Measurements from ENCODE around the gene PCDH9. TPM values are rescaled to one million over a fixed set of nuclear protein-coding genes. Genes with fewer than 3 reads are reported as not detected.

PCDH9 gene
- polyA plus RNA-seq, 3 donors: 13.4 to 16.0 (median 15.1) TPM

DNA sequence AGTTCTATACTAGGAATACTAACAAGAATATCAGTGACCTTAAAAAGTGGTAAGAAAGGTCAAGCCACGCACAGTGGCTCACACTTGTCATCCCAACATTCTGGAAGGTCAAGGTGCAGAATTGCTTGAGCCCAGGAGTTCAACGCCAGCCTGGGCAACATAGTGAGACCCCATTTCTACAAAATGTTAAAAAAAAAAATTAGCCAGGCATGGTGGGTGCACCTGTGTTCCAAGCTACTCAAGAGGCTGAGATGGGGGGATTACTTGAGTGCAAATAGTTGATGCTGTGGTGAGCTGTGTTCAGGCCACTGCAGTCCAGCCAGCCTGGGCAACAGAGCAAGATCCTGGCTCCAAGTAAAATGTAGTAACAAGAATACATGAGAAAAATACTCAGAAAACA lies 61.8 kb downstream of the PCDH9 start:
- DNase-seq (ENCODE audit: low read depth in 3 of 3, low spot score in 2 of 3): no peak

DNA sequence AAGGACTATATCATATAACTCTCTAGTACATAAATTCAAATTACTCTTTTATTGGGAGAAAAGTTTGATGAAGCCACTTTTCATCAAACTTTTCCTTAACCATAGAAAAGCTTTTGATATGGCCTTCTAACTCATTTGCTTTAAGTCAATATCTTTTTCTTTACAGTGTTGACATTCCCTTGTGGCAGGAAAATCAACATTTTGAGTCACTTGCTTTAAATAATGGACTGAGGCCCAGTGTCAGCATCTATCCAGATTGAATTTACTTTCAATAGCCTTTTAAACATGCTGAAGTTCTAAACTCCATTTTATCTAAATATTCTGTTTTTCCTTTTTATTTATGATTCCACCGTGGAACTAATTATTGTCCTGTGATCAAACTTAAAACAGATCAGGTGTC lies 62.7 kb downstream of the PCDH9 start:
- DNase-seq (ENCODE audit: low read depth in 3 of 3, low spot score in 2 of 3): no peak

DNA sequence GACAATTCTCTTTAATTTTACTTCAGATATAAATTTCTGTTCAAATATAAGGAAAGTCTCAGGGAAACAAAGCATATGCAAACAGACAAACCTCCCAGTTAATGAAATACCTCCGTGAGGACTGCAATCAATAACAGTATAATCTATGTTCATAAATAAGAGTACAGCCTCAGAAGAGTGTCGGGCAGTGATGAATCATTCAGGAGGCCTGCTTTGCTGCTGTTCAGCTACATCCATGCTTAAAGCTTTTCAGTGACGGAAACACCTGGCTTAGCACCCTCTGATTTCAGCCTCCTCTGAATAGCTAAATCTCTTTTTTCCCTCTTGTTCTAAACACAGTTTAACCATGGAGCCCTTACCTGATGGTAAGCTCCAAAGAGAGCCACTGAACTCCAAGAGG lies 69.0 kb downstream of the PCDH9 start:
- no peak for DNase-seq (ENCODE audit: low read depth in 3 of 3, low spot score in 2 of 3)

DNA sequence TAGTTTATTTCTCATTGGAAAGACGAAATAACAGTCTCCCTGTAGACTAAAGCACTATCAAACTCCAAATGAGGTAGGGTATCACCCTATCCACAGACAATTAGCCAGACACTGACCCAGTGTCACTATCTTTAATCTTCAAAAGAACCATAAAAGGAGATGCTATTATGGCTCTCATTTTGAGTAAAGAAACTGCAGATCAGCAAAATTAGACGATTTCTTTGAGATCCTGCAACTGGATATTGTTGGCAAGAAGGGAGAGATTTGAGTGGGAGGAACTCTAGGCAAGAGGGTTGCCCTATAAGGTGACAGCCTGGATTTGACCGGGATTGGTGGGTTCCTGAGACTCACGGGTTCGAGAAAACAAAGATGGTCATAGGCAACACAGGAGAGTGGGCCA lies 71.2 kb downstream of the PCDH9 start:
- no peak for DNase-seq (ENCODE audit: low read depth in 3 of 3, low spot score in 2 of 3)

DNA sequence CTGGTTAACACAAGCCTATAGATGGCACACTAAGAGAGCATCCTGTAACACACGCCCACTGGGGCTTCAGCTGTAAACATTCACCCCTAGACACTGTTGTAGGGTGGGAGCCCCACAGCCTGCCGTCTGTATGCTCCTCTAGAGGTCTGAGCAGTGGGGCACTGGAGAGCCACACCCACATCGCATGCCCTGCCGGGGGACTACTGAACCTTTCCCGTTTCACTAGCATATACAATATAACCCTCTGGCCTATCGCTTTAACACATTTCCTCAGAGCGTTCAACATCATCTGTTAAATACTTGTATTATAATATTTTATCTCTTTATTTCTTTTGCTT lies 73.4 kb downstream of the PCDH9 start:
- DNase-seq (ENCODE audit: low read depth in 3 of 3, low spot score in 2 of 3): no peak

DNA sequence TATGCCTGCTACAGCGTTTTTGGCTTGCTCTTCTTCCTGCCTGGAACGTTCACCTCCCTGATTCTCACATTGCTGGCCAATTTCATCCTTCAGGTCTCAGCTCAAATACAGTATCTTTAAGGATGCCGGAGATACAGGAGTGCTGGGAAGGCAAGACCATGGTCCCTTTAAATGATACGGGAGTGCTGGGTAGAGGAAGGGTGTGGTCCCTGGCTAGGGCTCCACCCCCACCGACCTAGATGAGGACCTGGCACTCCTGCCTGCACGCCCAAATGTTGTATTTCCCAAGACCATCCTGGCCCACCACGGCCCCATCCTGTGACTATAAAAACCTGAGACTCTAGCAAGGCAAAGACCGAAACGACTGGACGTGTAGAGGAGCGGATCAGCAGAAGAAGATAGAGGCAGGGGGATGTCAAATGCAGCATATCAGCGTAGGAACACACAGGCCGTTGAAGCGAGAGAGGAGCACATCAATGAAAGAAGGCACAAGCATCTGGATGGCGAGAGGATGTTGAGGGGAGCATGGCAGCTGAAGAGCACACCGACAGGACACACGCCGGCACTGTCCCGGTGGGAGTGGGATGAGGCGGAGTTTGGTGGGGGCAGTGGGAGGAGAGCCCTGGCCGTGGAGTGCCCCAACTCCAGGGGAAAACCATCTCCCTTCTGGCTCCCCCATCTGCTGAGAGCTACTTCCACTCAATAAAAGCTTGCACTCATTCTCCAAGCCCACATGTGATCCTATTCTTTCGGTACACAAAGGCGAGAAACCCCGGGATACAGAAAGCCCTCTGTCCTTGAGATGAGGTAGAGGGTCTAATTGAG lies 74.0 kb downstream of the PCDH9 start:
- DNase-seq (ENCODE audit: low read depth in 3 of 3, low spot score in 2 of 3): no peak

DNA sequence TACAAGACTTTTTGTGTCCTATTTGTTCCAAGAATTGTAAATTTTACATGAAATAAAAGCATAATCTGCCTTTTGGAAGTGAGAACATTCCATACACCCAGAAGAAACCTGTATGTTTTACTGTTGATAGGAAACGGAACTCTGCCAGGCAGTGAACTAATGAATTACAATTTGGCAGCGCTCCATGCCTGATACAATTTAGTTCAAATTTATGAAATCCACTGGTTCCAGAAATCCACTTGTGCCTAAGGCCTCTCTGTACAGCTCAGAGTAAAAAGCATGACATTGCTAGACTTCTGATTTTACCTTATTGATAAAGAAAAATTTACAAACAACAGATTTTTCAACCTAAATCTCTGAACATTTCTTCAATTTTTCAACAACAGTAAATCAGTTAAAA lies 78.1 kb downstream of the PCDH9 start:
- no peak for DNase-seq (ENCODE audit: low read depth in 3 of 3, low spot score in 2 of 3)

DNA sequence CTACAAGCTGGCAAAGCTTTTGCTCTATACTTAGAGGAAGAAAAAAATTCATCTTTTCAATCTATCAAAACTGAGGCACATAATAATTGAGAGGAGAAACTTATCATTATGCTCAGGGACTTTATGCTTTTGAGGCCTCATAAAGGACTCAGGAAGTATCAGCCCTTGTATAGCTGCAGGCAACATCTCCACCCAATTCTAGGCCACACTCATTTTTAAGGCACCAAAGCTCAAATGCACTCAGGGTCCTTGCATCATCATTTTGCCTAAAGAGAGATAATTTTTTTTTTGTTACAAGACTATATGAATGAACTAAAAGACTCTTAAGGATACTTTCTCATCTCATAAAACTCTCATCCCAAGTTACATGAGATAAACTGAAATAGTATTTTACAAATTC lies 78.5 kb downstream of the PCDH9 start:
- DNase-seq (ENCODE audit: low read depth in 3 of 3, low spot score in 2 of 3): no peak

DNA sequence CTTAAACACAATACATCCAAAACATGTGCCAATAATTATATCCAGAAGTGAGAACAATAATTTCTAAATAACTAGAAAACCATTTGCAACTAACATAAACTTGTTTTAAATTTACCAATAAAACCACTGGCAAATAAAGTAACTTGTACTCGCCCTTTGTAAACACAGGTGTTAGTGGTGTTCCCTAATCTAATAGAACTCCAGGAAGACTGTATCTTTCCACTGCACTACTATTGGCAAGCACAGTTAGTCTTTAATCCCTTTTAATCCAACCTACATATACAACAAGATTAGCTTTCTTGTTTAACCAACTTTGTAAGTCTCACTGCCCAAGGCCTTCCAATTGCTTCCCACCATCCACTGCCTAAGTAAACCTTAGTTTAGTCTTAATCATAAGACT lies 79.5 kb downstream of the PCDH9 start:
- DNase-seq (ENCODE audit: low read depth in 3 of 3, low spot score in 2 of 3): no peak

DNA sequence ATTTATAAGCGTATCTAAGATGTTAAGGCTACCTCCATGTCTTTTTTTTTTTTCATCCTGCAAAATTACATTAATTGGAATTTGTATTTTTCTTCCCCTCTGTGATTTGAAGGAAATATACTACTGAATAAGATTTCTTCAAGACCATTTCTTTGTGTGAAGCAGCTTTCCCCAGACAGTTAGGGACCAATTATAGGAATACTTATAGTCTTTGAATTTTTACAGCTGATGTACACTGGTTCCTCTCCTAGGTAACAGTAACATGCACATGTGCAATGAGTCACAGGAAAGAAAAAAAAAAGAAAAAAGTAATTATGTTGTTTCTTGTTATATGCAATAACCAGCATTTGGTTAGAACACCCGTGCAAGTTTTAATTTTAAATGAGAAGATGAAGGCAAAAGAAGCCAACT lies 82.0 kb downstream of the PCDH9 start:
- no peak for DNase-seq (ENCODE audit: low read depth in 3 of 3, low spot score in 2 of 3)

DNA sequence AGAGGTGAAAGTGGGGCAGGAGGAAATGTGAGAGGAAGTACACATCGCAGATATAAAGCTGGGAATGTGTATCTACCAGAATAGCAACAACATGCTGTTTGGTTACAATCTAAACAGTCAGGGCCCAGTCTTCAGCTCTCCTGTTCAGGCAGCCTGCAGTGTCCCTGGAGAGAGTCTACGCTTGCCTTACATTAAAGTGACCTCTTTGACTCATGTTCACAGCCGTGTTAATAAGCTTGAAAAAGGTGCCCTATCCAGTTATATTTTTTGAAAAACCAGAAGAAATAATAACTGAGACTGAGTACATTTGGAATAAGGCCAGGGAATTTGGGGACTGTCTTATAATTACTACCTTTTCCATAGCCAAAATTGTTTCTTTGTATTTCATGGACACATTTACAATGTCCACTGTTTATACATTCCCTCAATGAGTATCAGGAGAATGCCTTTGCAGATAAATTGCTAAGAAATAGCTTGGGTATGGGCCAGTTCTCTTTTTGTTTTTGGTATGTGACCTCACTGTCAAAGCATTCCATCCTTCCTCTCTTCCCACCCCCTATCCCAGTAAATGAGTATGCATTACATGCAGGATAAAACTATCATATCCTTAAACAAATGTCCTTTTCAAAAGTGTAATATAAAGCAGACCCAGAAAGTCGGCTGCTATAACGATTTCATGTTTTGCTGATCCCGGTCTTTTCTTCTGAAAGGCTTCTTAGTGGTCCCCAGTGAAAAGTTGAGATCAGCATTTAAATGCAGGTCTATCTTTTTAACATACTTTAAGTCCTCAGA lies 82.6 kb downstream of the PCDH9 start:
- no peak for DNase-seq (ENCODE audit: low read depth in 3 of 3, low spot score in 2 of 3)

DNA sequence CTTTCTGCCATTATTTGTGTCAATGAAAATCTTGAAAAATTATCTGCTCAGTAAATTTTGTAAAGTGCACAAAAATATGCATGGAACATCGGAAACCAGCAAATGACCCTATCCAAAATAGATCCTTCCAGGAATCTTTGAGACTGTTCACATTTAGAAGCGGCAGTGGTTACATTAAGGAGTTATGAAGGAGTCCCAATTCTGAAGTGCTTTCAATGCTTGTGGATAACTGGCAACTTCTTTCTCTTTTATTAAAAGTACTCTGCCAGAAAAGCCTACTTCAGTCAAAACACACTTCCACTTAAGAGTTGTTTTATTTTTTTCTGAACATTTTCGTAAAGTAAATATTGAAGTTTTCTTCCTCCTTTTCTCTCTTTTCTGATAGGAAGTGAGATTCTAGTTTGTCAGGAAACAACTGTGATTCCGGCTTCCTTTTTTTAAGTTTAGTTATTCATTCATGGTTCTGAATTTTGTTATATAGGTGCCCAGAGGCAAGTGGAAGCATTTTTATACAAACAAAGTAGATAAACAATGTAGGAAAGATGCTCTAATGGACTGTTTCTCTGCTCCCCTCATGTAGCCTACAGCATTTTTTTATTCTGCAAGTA lies 83.5 kb downstream of the PCDH9 start:
- no peak for DNase-seq (ENCODE audit: low read depth in 3 of 3, low spot score in 2 of 3)

DNA sequence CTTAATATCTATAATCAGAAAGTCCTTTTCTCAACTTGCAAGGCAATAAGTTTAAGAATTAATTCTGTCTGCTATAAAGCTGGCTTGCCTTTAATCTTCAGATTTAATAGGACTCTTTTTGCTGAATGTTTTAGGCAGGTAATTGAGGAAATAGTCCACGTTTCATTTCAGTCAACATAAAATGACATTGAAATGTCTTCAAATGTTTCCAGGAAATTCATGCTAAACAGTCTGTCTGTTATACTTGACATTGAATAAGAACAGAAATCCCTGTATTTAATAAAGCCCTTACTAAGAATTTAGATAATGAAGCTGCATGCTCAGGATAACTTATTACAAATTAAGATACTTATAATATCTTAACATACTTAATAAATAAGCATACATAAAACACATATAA lies 84.2 kb downstream of the PCDH9 start:
- DNase-seq (ENCODE audit: low read depth in 3 of 3, low spot score in 2 of 3): no peak

DNA sequence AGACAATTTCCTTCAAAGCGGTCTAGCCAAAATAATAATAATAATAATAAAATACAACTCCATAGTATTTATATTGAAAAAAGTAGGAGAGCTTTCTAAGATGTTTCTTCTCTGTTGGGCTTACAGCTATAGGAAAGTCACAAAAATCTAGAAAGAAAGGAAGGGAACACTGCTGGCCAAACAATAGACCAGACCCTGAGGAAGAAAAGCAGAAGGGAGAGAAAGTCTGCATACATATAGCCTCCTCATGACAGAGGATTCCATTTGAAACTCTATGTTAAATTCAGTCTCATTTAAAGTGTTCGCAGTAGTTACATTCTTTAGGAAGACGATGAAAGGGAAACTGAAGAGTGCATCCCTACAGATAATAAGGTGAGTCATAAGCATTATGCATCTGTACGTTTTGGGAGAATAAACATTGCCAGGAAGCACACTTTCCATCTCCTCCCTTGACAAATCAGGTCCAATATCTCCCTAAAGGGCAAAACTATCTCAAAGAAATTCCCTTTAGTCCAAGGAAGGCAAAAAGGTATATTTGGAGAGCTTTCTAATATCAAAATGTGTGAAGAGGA lies 86.5 kb downstream of the PCDH9 start:
- DNase-seq (ENCODE audit: low read depth in 3 of 3, low spot score in 2 of 3): no peak

DNA sequence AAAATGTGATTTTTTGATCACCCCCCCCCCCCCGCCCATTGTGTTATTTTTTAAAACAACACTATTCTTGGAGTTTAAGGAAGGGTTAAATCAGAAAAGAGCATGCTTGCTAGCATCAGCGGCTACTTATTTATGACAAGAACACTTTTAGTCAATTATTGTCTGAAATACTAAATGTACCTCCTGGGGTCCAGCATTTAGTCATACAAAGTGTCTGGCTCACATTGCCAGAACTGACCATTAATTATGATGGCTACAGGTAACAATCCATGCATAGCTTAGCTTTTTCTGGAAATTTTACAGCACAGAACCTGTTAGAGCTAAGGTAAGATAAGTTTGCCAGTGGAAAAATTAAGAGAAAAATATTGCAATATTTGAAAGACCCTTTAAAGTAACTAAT lies 90.1 kb downstream of the PCDH9 start:
- DNase-seq (ENCODE audit: low read depth in 3 of 3, low spot score in 2 of 3): no peak

DNA sequence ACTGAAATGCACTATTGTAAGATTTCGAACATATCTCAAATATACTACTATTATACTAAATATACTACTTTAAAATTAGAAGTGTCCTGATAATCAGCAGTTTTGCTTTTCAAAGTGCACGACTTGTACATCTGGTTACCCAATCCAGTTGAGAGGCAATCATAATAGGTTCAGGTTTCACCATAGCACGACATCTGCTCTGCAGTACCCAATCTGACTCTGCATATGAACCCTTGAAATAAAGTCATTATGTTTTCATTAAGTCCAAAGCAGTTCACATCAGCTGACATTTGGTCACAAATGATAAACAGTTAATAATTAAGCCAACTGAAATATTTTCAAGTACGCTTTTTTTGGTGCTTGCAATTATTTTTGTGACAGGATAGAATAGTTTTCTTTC lies 90.6 kb downstream of the PCDH9 start:
- no peak for DNase-seq (ENCODE audit: low read depth in 3 of 3, low spot score in 2 of 3)

DNA sequence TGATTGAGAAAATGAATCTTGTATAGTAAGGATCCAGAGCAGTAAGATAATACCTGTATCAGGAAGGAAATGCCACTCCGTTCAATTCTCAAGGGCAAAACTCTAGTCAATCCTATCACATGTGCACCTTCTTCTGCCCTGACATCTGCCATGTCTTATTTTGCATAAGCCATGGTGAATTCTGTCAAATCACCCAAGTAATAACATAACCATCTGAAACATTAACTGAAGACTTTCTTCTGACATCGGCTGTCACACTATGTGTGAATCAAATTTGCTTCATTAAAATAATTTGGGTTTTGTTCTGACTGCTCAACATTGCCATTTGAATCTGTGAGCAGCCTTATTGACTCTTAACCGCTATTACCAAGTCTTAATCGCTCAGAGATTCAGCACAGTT lies 91.2 kb downstream of the PCDH9 start:
- DNase-seq (ENCODE audit: low read depth in 3 of 3, low spot score in 2 of 3): no peak

DNA sequence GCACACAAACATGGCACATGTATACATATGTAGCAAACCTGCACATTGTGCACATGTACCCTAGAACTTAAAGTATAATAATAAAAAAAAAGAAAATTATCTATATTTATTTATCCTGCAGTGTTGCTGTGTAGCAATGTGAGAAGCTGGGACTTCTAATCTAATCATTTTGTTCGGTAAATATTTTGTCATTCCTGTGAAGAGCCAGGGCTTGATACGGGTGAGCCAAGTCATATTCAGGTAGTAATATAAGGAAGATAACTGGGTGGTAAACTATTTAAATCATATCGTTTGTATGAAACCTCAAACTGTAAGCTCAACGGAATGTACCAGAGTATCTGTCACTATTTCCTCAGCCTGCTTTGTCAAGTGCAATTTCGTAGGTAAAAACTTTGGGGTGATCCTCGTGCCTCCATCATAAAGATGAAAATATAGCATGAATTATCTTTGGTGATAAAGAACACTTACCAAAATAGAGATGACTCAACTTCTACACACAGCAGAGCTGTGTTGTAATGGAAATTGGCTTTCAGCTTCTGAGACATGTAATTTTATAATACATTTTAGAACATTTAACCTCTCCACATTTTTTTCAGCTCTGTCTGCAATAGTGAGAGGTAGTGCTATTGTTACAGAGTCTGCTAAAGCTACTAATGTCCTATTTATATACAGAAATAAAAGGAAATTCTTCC lies 92.9 kb downstream of the PCDH9 start:
- no peak for DNase-seq (ENCODE audit: low read depth in 3 of 3, low spot score in 2 of 3)

DNA sequence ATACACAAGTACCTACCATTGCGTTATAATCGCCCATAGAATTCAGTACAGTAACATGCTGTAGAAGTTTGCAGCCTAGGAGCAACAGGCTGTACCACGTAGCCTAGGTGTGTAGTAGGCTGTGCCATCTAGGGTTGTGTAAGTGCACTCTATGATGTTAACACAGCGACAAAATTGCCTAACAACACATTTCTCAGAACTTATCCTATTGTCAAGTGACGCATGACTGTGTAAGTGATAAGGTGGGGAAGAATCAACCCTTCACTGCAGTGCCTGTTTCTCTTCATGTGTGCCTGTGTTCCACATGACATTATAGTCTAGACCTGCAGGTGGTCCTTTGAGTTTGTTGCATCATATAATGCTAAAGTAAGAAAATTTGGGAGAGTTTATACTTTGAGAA lies 94.0 kb downstream of the PCDH9 start:
- no peak for DNase-seq (ENCODE audit: low read depth in 3 of 3, low spot score in 2 of 3)

DNA sequence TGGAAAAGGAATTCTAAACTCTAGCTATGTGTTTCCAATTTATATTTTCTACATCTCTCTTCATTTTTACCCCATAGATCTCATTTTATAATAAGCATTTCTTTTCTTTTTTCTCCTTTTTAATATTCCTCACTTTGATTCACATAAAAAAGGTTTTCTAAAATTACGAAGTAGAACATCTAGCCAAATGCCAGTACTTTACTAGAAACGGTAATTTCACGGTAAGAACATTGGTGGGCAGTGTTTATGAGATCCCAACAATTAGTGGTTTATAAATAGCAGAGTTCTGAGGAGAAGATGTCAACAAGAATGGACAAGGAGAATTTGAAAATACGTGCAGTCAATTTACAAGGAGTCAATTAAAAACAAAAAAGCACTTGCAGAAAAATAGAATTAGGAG lies 94.8 kb downstream of the PCDH9 start:
- DNase-seq (ENCODE audit: low read depth in 3 of 3, low spot score in 2 of 3): no peak
